ENCODE results near the gene LRIG1. TPM values are rescaled to one million over a fixed set of nuclear protein-coding genes. Genes with fewer than 3 reads are reported as not detected.

The LRIG1 gene
- total RNA-seq, 1 donor from 2014 or later, result 8.2 TPM

GRCh38 chr3:66392512-66392911 lies 108.3 kb downstream of the LRIG1 start:
- TF ChIP-seq CTCF (IDR thresholded peaks at IDR 0.05; ENCODE audit: insufficient read depth, low read length, poor library complexity, severe bottlenecking), result no peak
- Histone ChIP-seq H3K27me3 (ENCODE audit: control insufficient read depth, insufficient read depth, low read length) (no peaks in the 10 kb centered on the region), H3K36me3 (ENCODE audit: control insufficient read depth, insufficient read depth, low read length) (no peaks in the 10 kb centered on the region), H3K4me3 (ENCODE audit: low read depth, low read length) (no peak overlapping the region)
- no peak for DNase-seq (ENCODE audit: low read depth)

- H3K4me3 ChIP-seq (ENCODE audit: low read depth, low read length), result no peak overlapping the region
- H3K36me3 ChIP-seq (ENCODE audit: control insufficient read depth, insufficient read depth, low read length), result peaks cover 2% of the 10 kb centered on the region
- no peak for TF ChIP-seq CTCF (IDR thresholded peaks at IDR 0.05; ENCODE audit: insufficient read depth, low read length, poor library complexity, severe bottlenecking)
- H3K27me3 ChIP-seq (ENCODE audit: control insufficient read depth, insufficient read depth, low read length), result no peaks in the 10 kb centered on the region
- no peak for DNase-seq (ENCODE audit: low read depth)
Observed at GRCh38 chr3:66390013-66390412, 110.8 kb downstream of the LRIG1 start.

- no peak for DNase-seq (ENCODE audit: low read depth)
- no peak overlapping the region for H3K4me3 ChIP-seq (ENCODE audit: low read depth, low read length)
- H3K36me3 ChIP-seq (ENCODE audit: control insufficient read depth, insufficient read depth, low read length), result peaks cover 2% of the 10 kb centered on the region
- no peak for TF ChIP-seq CTCF (IDR thresholded peaks at IDR 0.05; ENCODE audit: insufficient read depth, low read length, poor library complexity, severe bottlenecking)
- no peaks in the 10 kb centered on the region for H3K27me3 ChIP-seq (ENCODE audit: control insufficient read depth, insufficient read depth, low read length)
Observed at GRCh38 chr3:66386925-66387650, 113.7 kb downstream of the LRIG1 start.

- no peaks in the 10 kb centered on the region for H3K27me3 ChIP-seq (ENCODE audit: control insufficient read depth, insufficient read depth, low read length)
- DNase-seq (ENCODE audit: low read depth), result no peak
- H3K4me3 ChIP-seq (ENCODE audit: low read depth, low read length), result no peak overlapping the region
- no peak for TF ChIP-seq CTCF (IDR thresholded peaks at IDR 0.05; ENCODE audit: insufficient read depth, low read length, poor library complexity, severe bottlenecking)
- H3K36me3 ChIP-seq (ENCODE audit: control insufficient read depth, insufficient read depth, low read length), result peaks cover 3% of the 10 kb centered on the region
Observed at GRCh38 chr3:66386011-66386924, 114.6 kb downstream of the LRIG1 start.

- Histone ChIP-seq H3K27me3 (ENCODE audit: control insufficient read depth, insufficient read depth, low read length) (no peaks in the 10 kb centered on the region), H3K4me3 (ENCODE audit: low read depth, low read length) (no peak overlapping the region), H3K36me3 (ENCODE audit: control insufficient read depth, insufficient read depth, low read length) (peaks cover 5% of the 10 kb centered on the region)
- no peak for TF ChIP-seq CTCF (IDR thresholded peaks at IDR 0.05; ENCODE audit: insufficient read depth, low read length, poor library complexity, severe bottlenecking)
- DNase-seq (ENCODE audit: low read depth), result no peak
Observed at GRCh38 chr3:66385066-66385465, 115.8 kb downstream of the LRIG1 start.
